AG10803 (cell line): ENCODE data around the gene OXCT1.
A peak's percentile ranks its signal among the peaks of the same experiment; 100 is the strongest.

Source experiments
- DNase-seq: peaks from one replicate; pipeline ENCODE4 v3.0.0; 2010; ENCODE audit warnings: low read depth
- H3K4me3 ChIP-seq: 2 replicates; pipeline ENCODE4 v1.5.1; 2011; ENCODE audit warnings: mild to moderate bottlenecking, low read length, control low read depth
- TF ChIP-seq, protein P1 (sequence below): conservative IDR thresholded peaks from 2 replicates; pipeline ENCODE4 v1.5.1; 2011; ENCODE audit warnings: mild to moderate bottlenecking, low read length, control low read depth, inconsistent platforms

OXCT1 gene

DNA sequence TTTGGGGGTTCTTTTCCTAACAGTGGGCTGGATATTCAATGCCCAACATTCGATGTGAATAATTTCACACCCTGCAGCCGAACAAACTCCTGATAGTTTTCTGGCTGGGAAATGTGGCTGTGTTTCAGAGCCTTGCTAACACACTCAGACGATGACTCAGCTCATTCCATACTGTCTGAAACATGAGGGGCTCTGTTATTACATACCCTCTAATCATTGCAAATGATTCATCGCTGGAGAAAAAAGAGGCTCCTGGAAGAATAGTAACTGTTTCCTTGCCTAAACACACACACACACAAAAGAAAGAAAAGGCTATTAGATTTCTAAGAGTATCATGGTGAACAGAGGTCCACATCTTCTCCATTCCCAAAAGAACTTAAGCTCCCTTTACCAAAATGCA, 75.8 kb downstream of the OXCT1 start:
- TF ChIP-seq, protein P1, sequence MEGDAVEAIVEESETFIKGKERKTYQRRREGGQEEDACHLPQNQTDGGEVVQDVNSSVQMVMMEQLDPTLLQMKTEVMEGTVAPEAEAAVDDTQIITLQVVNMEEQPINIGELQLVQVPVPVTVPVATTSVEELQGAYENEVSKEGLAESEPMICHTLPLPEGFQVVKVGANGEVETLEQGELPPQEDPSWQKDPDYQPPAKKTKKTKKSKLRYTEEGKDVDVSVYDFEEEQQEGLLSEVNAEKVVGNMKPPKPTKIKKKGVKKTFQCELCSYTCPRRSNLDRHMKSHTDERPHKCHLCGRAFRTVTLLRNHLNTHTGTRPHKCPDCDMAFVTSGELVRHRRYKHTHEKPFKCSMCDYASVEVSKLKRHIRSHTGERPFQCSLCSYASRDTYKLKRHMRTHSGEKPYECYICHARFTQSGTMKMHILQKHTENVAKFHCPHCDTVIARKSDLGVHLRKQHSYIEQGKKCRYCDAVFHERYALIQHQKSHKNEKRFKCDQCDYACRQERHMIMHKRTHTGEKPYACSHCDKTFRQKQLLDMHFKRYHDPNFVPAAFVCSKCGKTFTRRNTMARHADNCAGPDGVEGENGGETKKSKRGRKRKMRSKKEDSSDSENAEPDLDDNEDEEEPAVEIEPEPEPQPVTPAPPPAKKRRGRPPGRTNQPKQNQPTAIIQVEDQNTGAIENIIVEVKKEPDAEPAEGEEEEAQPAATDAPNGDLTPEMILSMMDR, result no peak
- peak overlapping the region; percentile 16 for H3K4me3 ChIP-seq
- peak; percentile 91 for DNase-seq

DNA sequence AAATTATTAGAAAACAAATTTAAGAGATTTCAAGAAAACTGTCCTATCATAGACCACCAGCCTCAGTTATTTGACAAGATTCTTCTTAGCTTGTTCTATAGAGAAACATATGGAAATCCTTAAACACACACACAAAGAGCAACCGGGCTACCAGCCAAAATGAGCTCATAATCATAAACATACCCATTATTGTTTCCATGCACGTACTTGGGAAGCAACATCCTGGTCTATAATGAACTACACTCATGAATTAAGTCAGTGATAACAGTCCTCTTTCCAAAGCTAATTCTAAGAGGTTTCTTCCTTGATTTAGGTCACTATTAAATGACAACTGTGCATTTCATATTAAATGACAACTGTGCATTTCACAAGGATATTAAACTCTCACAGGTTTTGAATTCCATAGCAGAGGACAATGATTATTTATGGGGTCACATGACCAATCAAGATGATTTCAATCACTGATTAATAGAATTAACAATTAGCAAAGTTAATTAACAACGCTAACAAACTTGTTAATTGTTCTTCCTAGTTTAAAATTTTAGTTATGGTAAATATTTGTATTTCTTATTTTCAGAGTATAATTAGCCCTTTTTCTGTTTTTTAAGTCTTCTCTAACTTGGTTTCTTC, 77.0 kb downstream of the OXCT1 start:
- H3K4me3 ChIP-seq, result no peak overlapping the region
- DNase-seq, result peak; percentile 76
- TF ChIP-seq, protein P1, result no peak

DNA sequence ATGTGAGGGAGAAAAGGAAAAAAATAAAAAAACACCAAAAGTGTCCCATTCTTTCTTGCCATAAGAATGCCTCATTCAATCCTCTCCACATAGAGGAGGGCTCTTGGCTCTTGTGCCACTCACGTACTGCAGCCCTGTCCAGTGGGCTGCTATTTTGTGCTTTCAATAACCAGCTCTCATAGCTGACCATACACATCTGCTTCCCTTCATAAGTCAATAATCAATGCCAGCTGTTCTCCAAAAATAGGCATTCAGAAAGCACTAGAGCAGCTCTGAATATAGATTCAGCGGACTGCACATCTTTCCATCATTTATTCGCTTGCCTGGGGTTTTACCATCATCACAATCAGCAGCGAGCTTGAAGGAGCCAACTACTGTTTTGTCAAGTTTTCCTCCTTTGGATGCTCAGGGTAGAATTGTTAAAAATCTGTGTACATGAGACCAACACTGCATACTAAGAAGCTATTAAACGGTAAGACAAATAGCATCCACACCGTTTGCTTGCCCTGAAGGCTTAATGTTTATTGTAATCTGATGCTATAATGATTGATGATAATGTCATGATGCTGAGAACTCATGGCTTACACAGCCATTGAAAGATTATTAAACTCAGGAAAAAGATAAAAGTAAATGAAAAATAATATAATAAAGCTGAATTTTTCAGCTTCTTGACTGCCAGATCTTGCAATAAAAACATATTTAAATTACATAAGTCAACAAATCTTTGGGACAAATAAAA, 80.0 kb downstream of the OXCT1 start:
- no peak overlapping the region for H3K4me3 ChIP-seq
- TF ChIP-seq, protein P1, result no peak
- peak; percentile 79 for DNase-seq

DNA sequence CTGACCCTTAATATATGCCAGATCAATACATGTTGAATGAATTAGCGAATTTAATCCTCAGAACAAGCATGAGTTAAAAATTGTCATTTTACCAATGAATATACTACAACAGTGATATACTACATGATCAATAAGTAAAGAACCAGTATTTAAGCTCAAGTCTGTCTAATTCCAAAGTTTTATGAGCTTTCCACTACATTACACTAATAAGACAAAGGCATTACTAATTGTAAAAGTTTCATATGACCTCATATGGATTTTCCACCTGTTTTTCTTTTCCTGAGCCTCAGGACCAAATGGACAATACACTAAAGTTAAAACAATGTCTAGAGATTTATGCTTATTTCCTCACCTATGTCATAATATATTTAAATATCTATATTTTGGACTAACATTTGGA, 80.8 kb downstream of the OXCT1 start:
- TF ChIP-seq, protein P1, result no peak
- no peak overlapping the region for H3K4me3 ChIP-seq
- DNase-seq, result no peak

DNA sequence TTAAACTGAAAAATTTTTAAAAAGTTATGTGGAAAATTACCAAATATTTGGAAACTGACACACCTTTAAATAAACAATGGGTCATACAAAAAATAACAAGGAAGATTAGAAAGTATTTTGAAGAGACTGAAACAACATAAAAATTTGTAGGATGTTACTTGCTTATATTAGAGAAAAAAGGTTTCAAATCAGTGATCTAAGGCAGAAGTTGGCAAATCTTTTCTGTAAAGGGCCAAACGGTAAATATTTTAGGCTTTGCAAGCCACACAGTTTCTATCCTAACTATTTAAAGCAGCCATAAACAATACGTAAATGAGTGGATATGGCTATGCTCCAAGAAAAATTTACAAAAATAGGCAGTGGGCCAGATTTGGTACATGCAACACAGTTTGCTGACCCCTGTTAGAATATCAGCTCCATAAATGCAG, 81.3 kb downstream of the OXCT1 start:
- TF ChIP-seq, protein P1, result no peak
- no peak overlapping the region for H3K4me3 ChIP-seq
- peak; percentile 40 for DNase-seq

DNA sequence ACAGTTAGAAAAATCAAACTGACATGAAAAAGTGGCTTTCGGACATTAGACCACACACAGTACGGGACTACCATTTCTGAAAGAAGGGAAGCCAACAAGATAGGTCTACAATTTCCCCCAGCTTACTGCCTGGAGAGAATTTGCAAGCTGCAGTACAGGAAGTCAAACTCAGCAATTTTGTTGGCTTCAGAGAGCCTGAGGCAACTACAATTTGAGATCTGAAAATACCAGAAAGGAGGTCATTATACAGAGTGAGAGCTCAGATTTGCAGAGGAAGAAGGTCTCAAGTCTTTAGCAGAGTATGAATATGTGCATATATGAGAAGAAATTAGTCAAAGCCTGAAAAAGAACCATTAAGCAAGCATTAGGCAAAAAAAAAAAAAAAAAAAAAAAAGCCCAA, 83.0 kb downstream of the OXCT1 start:
- DNase-seq, result no peak
- no peak overlapping the region for H3K4me3 ChIP-seq
- TF ChIP-seq, protein P1, result no peak

DNA sequence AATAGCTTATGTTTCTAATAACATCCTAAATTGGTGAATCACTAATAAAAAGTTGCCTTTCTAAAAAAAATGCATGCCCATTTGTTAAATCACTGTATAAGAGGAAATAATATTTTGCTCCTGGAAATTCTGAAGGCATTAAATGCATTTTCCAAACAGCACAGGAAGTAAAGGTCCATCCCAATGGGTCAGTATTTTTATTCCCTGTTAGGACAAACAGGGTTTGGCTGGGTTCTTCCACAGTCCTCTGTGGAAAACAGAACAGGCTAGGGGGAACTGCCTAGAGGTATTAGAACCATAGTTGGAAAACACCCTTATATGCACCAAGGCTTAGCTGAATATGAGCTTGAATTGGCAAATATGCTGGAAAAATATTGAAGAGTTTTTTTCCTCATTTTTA, 85.2 kb downstream of the OXCT1 start:
- no peak overlapping the region for H3K4me3 ChIP-seq
- TF ChIP-seq, protein P1, result no peak
- DNase-seq, result no peak
